HEK293 (cell line): ENCODE results near the gene KIF25.

Experiments
- CTCF ChIP-seq: fragments of 450-650 bp; formaldehyde crosslinking; IDR thresholded peaks from 2 replicates; pipeline ENCODE4 v1.5.1; 2016; ENCODE audit warnings: missing biosample characterization, missing genetic modification characterization
- REST ChIP-seq: fragments of 450-650 bp; formaldehyde crosslinking; IDR thresholded peaks from 2 replicates; pipeline ENCODE4 v1.5.1; 2016; ENCODE audit warnings: missing biosample characterization, missing genetic modification characterization
- ZBTB11 ChIP-seq: fragments of 450-650 bp; formaldehyde crosslinking; conservative IDR thresholded peaks from 2 replicates; pipeline ENCODE4 v1.5.1; 2016; ENCODE audit warnings: low read depth, missing biosample characterization, missing genetic modification characterization

GRCh38 chr6:167951781-167952511, 45.5 kb upstream of the KIF25 start:
- TF ChIP-seq CTCF (tag by site-specific recombination) (no peak), ZBTB11 (no peak), REST (tag by site-specific recombination) (no peak)
